ENCODE results near the gene PTH1R.

Gene PTH1R

DNA sequence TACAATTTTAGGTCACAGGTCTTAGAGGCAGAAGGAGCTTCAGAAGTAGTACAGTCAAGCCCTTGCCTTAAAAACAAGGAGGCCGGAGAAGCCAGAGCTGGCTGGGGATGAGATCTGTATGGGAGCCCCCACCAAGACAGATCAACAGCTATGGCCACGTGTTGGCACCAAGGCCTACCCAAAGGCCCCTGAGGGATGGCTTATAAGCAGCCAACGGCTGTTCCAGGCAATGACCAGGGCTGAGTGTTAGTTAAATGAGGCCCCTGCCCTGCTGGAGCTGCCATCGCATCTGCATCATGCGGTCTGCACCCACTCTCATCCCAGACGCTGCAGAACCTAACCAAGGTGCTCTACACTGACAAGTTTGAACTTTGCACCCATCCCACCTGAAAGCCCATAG lies 55.7 kb downstream of the PTH1R start:
- peak; percentile 62 for FAIRE-seq
- TF ChIP-seq PAX5 (IDR thresholded peaks at IDR 0.05; ENCODE audit: insufficient read depth, low read length, severe bottlenecking) = no peak
- no peak for TF ChIP-seq TAF1 (IDR thresholded peaks at IDR 0.05; ENCODE audit: low read depth, low read length)
- TF ChIP-seq POU2F2 (IDR thresholded peaks at IDR 0.05; ENCODE audit: low read depth, low read length) = no peak
- TF ChIP-seq POLR2A (IDR thresholded peaks at IDR 0.05; ENCODE audit: low read depth, low read length) = no peak
- no peak for TF ChIP-seq POLR2AphosphoS5 (IDR thresholded peaks at IDR 0.05; ENCODE audit: low read depth, low read length)
- no peak for TF ChIP-seq SPI1 (IDR thresholded peaks at IDR 0.05; ENCODE audit: low read depth, low read length)
- DNase-seq (ENCODE audit: insufficient read length, low spot score) = no peak

DNA sequence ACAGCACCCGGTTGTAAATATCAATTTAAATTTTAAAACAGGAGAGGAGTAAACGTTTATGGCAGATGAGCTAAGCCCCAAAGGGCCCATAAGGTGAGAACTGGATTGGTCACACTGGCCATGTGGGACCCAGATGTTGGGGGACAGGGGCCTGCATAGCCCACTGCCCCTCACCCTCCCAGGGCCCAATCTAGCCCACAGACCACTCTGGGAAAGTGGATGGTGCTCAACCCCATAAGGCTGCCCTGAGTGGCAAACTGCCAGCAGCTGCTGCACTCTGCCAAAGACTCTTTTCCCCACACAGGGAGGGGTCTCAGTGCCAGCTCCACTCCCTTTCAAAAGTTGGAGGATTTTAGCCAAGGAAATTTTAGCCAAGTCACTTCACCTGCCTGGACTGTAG lies 56.6 kb downstream of the PTH1R start:
- FAIRE-seq (no peak), DNase-seq (ENCODE audit: insufficient read length, low spot score) (no peak)
- TF ChIP-seq POLR2AphosphoS5 (IDR thresholded peaks at IDR 0.05; ENCODE audit: low read depth, low read length) = no peak
- no peak for TF ChIP-seq TAF1 (IDR thresholded peaks at IDR 0.05; ENCODE audit: low read depth, low read length)

DNA sequence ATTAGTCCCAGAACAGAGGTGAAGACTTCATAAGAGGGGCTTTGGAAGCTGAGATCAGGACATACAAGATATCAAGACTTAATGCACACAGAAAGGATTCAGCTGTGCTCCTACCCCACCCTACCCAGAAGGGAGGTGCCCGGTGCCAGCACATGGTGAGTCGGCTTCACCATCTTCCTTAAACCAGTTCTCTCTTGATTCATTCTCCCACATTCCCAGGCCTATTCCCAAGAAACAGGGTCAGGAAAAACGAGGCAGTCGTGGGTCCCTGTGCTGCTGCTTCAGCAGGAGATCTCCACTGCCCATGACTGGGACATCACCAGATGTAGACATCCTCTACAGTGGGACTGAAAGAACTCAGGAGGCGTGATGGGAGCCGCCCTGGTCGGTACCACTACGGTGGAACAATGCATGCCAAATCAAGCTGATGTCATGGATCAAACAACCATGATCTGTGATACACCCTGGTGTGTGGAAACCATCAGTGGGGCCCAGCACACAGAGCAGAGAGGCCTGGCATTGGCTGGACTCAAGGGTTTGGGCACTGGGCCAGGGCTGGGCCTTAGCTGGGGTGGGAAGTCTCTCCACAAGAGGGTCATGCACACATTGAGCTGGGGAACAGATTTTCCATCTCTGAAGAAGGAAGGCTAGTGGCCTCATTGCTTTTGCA lies 57.1 kb downstream of the PTH1R start:
- DNase-seq (ENCODE audit: insufficient read length, low spot score) (no peak), FAIRE-seq (no peak)
- TF ChIP-seq POLR2AphosphoS5 (IDR thresholded peaks at IDR 0.05; ENCODE audit: low read depth, low read length) (peak; percentile 18; the same call in 1 of the 2 replicates), POLR2A (IDR thresholded peaks at IDR 0.05; ENCODE audit: low read depth, low read length) (no peak; the same call in 1 of the 2 replicates), POU2F2 (IDR thresholded peaks at IDR 0.05; ENCODE audit: low read depth, low read length) (no peak)

DNA sequence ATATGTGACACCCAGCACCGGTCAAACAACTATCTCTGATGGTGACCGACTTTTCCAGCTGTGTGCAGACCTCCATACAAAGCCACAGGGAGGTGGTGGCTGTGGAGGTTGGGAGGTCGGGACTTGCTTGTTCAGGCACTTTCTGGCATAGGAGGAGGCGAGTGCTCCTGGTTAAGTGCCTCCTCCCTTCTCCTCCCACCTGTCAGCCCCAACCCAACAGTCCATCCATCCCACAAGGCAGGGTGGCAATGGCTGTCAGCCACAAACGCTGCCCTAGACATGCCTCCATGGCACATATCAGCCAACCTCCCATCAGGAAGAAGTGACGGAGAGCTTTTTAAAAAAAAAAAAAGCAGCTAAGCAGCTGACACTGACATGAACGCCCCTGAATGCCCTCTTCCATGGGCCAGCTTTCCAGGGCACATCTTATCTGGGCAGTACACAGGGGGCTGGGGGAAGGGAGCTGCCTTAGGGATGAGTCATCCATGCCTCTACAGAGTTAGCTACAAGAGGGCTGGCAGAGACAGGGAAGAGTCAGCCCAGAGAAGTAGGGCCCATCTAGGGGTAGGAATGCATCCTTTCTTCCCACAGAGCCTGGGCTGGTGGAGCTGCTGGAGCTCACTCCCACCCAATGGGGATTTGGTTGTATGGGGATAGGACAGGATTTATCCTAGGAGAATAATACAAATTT lies 57.8 kb downstream of the PTH1R start:
- TF ChIP-seq POU2F2 (IDR thresholded peaks at IDR 0.05; ENCODE audit: low read depth, low read length) (no peak), POLR2AphosphoS5 (IDR thresholded peaks at IDR 0.05; ENCODE audit: low read depth, low read length) (peak; percentile 21; the same call in 1 of the 2 replicates)
- FAIRE-seq = no peak
- no peak for DNase-seq (ENCODE audit: insufficient read length, low spot score)

DNA sequence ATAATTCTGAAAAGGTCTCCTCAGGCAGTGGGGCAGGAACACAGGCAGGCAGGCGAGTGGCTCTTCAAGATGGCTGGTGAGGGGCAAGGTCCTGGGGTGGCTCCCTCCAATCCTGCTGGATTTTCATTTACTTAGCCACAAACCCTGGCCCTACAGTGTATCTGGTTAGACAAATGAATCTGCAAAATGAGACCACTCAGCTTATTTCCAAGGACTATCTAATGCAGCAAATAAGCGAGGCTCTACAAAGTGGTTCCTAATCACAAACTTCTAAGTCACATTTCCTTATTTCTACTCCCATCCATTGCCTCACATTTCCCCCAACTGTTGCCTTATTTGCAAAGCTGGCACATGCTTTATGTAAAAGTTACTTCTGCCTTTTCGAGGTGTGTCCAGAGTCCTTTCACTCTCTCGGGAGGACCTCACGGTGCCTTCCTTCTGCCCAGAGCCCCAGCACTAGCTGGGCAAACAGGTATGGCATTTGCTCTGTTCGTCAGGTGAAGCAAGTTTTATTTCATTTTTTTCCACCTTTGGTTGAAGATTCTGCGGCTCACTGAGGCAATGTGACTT lies 58.6 kb downstream of the PTH1R start:
- TF ChIP-seq POLR2AphosphoS5 (IDR thresholded peaks at IDR 0.05; ENCODE audit: low read depth, low read length) = 0 out of 2 replicates have a peak, but pooled peaks have one; percentile 14
- TF ChIP-seq PAX5 (IDR thresholded peaks at IDR 0.05; ENCODE audit: insufficient read depth, low read length, severe bottlenecking) = no peak
- DNase-seq (ENCODE audit: insufficient read length, low spot score) (no peak), FAIRE-seq (peak; percentile 67)

DNA sequence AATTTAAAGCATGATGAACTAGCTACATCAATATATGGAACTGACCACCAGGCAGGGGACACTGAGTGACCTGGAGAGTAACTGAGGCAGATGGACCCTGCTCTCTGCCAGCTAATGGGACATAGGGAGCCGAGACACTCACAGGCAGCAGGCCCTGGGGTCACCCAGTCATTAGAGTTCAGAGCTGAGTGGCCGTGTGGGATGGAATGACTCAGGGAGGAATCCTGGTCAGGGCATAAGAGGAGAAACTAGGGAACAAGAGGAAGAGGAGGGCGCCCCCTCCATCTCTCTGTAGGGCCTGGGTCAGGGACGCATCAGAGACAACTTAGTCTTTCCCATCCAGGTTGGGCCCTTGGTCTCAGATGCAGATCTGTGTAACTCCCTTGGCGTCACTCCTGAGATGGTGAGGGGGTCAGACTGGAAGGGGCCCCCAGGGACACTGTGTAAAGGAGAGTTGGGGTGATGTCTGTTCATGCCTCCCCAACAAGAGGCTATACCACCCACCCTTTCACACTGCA lies 59.3 kb downstream of the PTH1R start:
- no peak for DNase-seq (ENCODE audit: insufficient read length, low spot score)
- no peak for TF ChIP-seq POLR2A (IDR thresholded peaks at IDR 0.05; ENCODE audit: low read depth, low read length)
- no peak for TF ChIP-seq TAF1 (IDR thresholded peaks at IDR 0.05; ENCODE audit: low read depth, low read length)
- TF ChIP-seq SPI1 (IDR thresholded peaks at IDR 0.05; ENCODE audit: low read depth, low read length) = no peak
- TF ChIP-seq PAX5 (IDR thresholded peaks at IDR 0.05; ENCODE audit: insufficient read depth, low read length, severe bottlenecking) = no peak
- no peak; the same call in 1 of the 2 replicates for TF ChIP-seq POLR2AphosphoS5 (IDR thresholded peaks at IDR 0.05; ENCODE audit: low read depth, low read length)
- no peak for TF ChIP-seq POU2F2 (IDR thresholded peaks at IDR 0.05; ENCODE audit: low read depth, low read length)
- no peak for FAIRE-seq

DNA sequence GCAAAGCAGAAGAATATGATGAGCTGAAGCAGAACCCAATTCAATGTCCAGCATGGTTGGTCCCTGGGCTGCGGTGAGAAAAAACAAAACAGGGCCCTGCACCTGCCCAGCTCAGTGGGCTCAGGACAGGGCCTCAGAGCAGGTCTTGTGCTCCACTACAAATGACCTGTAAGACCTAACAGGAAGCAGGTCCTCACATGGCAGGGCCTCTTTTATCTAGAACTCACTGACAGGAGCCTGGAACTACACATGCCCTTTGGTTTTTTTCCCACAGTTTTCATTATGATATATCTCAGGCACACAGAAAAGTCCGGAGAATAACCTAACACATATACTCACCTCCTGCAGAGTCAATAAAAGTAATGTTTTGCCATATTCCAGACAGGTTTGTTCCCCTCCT lies 60.6 kb downstream of the PTH1R start:
- TF ChIP-seq PAX5 (IDR thresholded peaks at IDR 0.05; ENCODE audit: insufficient read depth, low read length, severe bottlenecking) (no peak), POU2F2 (IDR thresholded peaks at IDR 0.05; ENCODE audit: low read depth, low read length) (no peak), TAF1 (IDR thresholded peaks at IDR 0.05; ENCODE audit: low read depth, low read length) (no peak), POLR2AphosphoS5 (IDR thresholded peaks at IDR 0.05; ENCODE audit: low read depth, low read length) (no peak), SPI1 (IDR thresholded peaks at IDR 0.05; ENCODE audit: low read depth, low read length) (no peak), POLR2A (IDR thresholded peaks at IDR 0.05; ENCODE audit: low read depth, low read length) (no peak)
- DNase-seq (ENCODE audit: insufficient read length, low spot score) (no peak), FAIRE-seq (no peak)

DNA sequence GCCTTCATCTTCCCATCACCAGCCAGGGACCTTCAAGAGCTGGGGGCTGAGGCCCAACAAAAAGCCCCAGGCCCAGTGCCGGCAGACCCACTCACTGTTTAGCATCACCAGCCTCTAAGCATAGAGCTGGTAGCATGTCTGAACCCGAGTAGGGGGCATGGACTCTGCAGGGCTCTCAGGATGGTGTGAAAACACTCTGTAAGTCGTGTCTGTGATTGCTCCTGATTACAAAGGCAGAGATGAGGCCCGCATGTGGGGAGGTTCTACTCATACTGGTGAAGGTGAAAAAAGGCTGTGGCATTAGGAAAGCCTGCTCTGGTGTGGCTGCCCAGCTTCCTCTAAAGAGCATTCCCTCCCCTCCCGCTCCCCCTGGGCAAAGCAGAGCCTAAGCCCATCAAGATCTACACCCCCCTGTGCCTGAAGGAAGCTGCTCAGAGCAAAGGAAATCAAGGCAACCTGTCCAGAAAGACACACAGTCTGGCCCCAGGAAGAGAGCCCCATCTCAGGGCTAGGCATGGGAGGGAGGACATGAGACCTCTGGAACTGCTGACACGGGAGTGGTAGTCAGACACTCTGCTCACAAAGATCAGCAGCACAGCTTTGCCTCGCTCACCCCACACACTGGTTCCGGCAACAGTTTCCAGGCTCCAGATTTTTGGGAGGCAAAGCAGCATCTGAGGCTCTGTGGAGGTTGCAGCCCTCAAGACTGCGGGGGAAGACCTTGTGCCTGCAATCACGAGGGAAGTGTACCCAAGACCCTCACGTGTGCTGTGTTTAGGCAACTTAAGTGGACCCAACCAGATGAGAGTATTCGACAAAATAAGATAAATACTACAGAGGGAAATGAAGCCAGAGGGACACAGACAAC lies 62.3 kb downstream of the PTH1R start:
- FAIRE-seq = peak; percentile 69
- no peak for DNase-seq (ENCODE audit: insufficient read length, low spot score)
- TF ChIP-seq SPI1 (IDR thresholded peaks at IDR 0.05; ENCODE audit: low read depth, low read length) (no peak), PAX5 (IDR thresholded peaks at IDR 0.05; ENCODE audit: insufficient read depth, low read length, severe bottlenecking) (no peak), POLR2AphosphoS5 (IDR thresholded peaks at IDR 0.05; ENCODE audit: low read depth, low read length) (no peak), POU2F2 (IDR thresholded peaks at IDR 0.05; ENCODE audit: low read depth, low read length) (no peak), TAF1 (IDR thresholded peaks at IDR 0.05; ENCODE audit: low read depth, low read length) (no peak), POLR2A (IDR thresholded peaks at IDR 0.05; ENCODE audit: low read depth, low read length) (no peak)

DNA sequence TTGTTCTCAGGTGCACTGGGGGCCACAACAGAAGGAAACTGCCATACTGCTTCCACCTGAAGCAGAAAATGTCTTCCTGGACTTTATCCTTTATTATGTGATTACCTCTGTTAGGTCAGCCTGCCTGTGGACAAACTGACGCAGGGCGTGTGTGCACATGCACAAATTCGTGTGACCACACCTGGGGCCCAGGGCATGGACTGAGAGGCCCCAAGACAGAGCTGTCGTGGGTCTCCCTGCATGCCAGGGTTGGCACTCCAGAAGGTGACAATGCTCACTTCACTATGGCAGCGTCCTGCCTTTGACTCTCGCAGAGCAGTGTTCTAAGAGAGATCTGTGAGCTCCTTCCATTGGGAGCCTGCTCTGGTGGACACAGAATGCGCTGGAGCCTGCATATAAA lies 64.6 kb downstream of the PTH1R start:
- no peak for FAIRE-seq
- TF ChIP-seq TAF1 (IDR thresholded peaks at IDR 0.05; ENCODE audit: low read depth, low read length) (no peak), POLR2AphosphoS5 (IDR thresholded peaks at IDR 0.05; ENCODE audit: low read depth, low read length) (no peak), POLR2A (IDR thresholded peaks at IDR 0.05; ENCODE audit: low read depth, low read length) (no peak), POU2F2 (IDR thresholded peaks at IDR 0.05; ENCODE audit: low read depth, low read length) (no peak), SPI1 (IDR thresholded peaks at IDR 0.05; ENCODE audit: low read depth, low read length) (no peak), PAX5 (IDR thresholded peaks at IDR 0.05; ENCODE audit: insufficient read depth, low read length, severe bottlenecking) (no peak)
- no peak for DNase-seq (ENCODE audit: insufficient read length, low spot score)
